ENCODE results near the gene SEMA3G. TPM values are rescaled to one million over a fixed set of nuclear protein-coding genes. Genes with fewer than 3 reads are reported as not detected.

SEMA3G gene
- total and polyA plus RNA-seq, 4 donors: 5.1 to 30.8 (median 14.9) TPM

- Histone ChIP-seq H3K36me3 (ENCODE audit: control insufficient read depth in 4 of 4, insufficient read depth in 4 of 4, low read length in 4 of 4) (peaks cover 4 to 38% (median 13%) of the 10 kb centered on the region in 4 donors), H3K27ac (ENCODE audit: low read depth in 1 of 2, low read length in 1 of 2) (no peak overlapping the region), H3K9ac (ENCODE audit: insufficient read depth in 1 of 2, low read length in 2 of 2) (no peak overlapping the region), H3K4me1 (ENCODE audit: control insufficient read depth in 5 of 5, insufficient read depth in 5 of 5, low read length in 5 of 5) (no peaks in the 10 kb centered on the region), H3K4me3 (no peak overlapping the region), H3K9me3 (ENCODE audit: control insufficient read depth in 4 of 4, insufficient read depth in 3 of 4, low read length in 3 of 4) (no peaks in the 10 kb centered on the region), H3K27me3 (ENCODE audit: control insufficient read depth in 3 of 3, insufficient read depth in 3 of 3, low read length in 2 of 3) (no peaks in the 10 kb centered on the region)
- DNase-seq (no peak), ATAC-seq (ENCODE audit: insufficient read depth, low FRiP score) (no peak)
- 90 to 93% methylated on average over 13 of the region's 13 CpGs for WGBS, 2 donors
- TF ChIP-seq CTCF (IDR thresholded peaks at IDR 0.05; ENCODE audit: control extremely low read depth, extremely low read depth): no peak
Observed at GRCh38 chr3:52397676-52398399, 47.1 kb downstream of the SEMA3G start.

- no peaks in the 10 kb centered on the region for H3K4me1 ChIP-seq (ENCODE audit: control insufficient read depth in 5 of 5, insufficient read depth in 5 of 5, low read length in 5 of 5)
- TF ChIP-seq CTCF (IDR thresholded peaks at IDR 0.05; ENCODE audit: control extremely low read depth, extremely low read depth): no peak
- no peaks in the 10 kb centered on the region for H3K27me3 ChIP-seq (ENCODE audit: control insufficient read depth in 3 of 3, insufficient read depth in 3 of 3, low read length in 2 of 3)
- DNase-seq: no peak
- H3K27ac ChIP-seq (ENCODE audit: low read depth in 1 of 2, low read length in 1 of 2): no peak overlapping the region
- no peaks in the 10 kb centered on the region for H3K9me3 ChIP-seq (ENCODE audit: control insufficient read depth in 4 of 4, insufficient read depth in 3 of 4, low read length in 3 of 4)
- H3K4me3 ChIP-seq: no peak overlapping the region
- H3K36me3 ChIP-seq (ENCODE audit: control insufficient read depth in 4 of 4, insufficient read depth in 4 of 4, low read length in 4 of 4): peaks cover 2 to 38% (median 8%) of the 10 kb centered on the region in 4 donors
- WGBS, 2 donors: 89 to 92% methylated on average over 10 of the region's 10 CpGs
- ATAC-seq (ENCODE audit: insufficient read depth, low FRiP score): no peak
- H3K9ac ChIP-seq (ENCODE audit: insufficient read depth in 1 of 2, low read length in 2 of 2): no peak overlapping the region
Observed at GRCh38 chr3:52396907-52397591, 47.9 kb downstream of the SEMA3G start.

- no peaks in the 10 kb centered on the region for H3K4me1 ChIP-seq (ENCODE audit: control insufficient read depth in 5 of 5, insufficient read depth in 5 of 5, low read length in 5 of 5)
- ATAC-seq (ENCODE audit: insufficient read depth, low FRiP score) (no peak), DNase-seq (no peak)
- 93 to 94% methylated on average over 25 of the region's 25 CpGs for WGBS, 2 donors
- H3K27ac ChIP-seq (ENCODE audit: low read depth in 1 of 2, low read length in 1 of 2): no peak overlapping the region
- H3K9ac ChIP-seq (ENCODE audit: insufficient read depth in 1 of 2, low read length in 2 of 2): no peak overlapping the region
- no peak overlapping the region for H3K4me3 ChIP-seq
- H3K36me3 ChIP-seq (ENCODE audit: control insufficient read depth in 4 of 4, insufficient read depth in 4 of 4, low read length in 4 of 4): peaks cover 0 to 37% (median 4%) of the 10 kb centered on the region in 4 donors
- no peaks in the 10 kb centered on the region for H3K27me3 ChIP-seq (ENCODE audit: control insufficient read depth in 3 of 3, insufficient read depth in 3 of 3, low read length in 2 of 3)
- TF ChIP-seq CTCF (IDR thresholded peaks at IDR 0.05; ENCODE audit: control extremely low read depth, extremely low read depth): no peak
- no peaks in the 10 kb centered on the region for H3K9me3 ChIP-seq (ENCODE audit: control insufficient read depth in 4 of 4, insufficient read depth in 3 of 4, low read length in 3 of 4)
Observed at GRCh38 chr3:52396011-52396906, 48.6 kb downstream of the SEMA3G start.
